SK-N-DZ (cell line): ENCODE results near the gene SELENOV. TPM values are rescaled to one million over a fixed set of nuclear protein-coding genes. Genes with fewer than 3 reads are reported as not detected.

ENCODE experiments used
- DNase-seq: peaks from one replicate; pipeline ENCODE4 v3.0.0-alpha.2; 2015; ENCODE audit warnings: low spot score
- polyA plus RNA-seq, 2 experiments: library from polyadenylated mRNA; depleted of rRNA; stranded (reverse); fragments of >200 nt; gene quantifications; 2 replicates each; pipeline ENCODE4 v1.2.3, GENCODE V29; 2014

The SELENOV gene
- 3.0 and 5.4 TPM in 2 replicates for polyA plus RNA-seq (2014; cell fraction: cytosol; rRNA removed)
- polyA plus RNA-seq (2014; cell fraction: nucleus; rRNA removed) = 5.0 and 9.1 TPM in 2 replicates

- peak; percentile 73 for DNase-seq
Measured at GRCh38 chr19:39514840-39515550, at the start of gene SELENOV. SELENOV (plus strand) TSS chr19:39515139; CDS start chr19:39515213, 74 bp downstream.

- no peak for DNase-seq
Measured at GRCh38 chr19:39465956-39466747, 48.8 kb upstream of the SELENOV start.

GRCh38 chr19:39467941-39468340, 47.0 kb upstream of the SELENOV start:
- no peak for DNase-seq

- no peak for DNase-seq
Measured at GRCh38 chr19:39469036-39469435, 45.9 kb upstream of the SELENOV start.

GRCh38 chr19:39469567-39469966, 45.4 kb upstream of the SELENOV start:
- DNase-seq = no peak

GRCh38 chr19:39470724-39471339, 44.1 kb upstream of the SELENOV start:
- no peak for DNase-seq

- DNase-seq = no peak
Measured at GRCh38 chr19:39471756-39472536, 43.0 kb upstream of the SELENOV start.

- no peak for DNase-seq
Measured at GRCh38 chr19:39472746-39473442, 42.0 kb upstream of the SELENOV start.

GRCh38 chr19:39473443-39473960, 41.4 kb upstream of the SELENOV start:
- DNase-seq = no peak

GRCh38 chr19:39474139-39474620, 40.8 kb upstream of the SELENOV start:
- peak; percentile 58 for DNase-seq

- no peak for DNase-seq
Measured at GRCh38 chr19:39475748-39476147, 39.2 kb upstream of the SELENOV start.

- peak; percentile 24 for DNase-seq
Measured at GRCh38 chr19:39479319-39479801, 35.6 kb upstream of the SELENOV start.

GRCh38 chr19:39479916-39480315, 35.0 kb upstream of the SELENOV start:
- DNase-seq = peak; percentile 18

GRCh38 chr19:39480337-39481228, 34.4 kb upstream of the SELENOV start, which contains the start of gene TIMM50:
TIMM50 (plus strand) TSS chr19:39480838; CDS start chr19:39480854, 16 bp downstream.
- DNase-seq = peak; percentile 97

- DNase-seq = no peak
Measured at GRCh38 chr19:39481229-39481545, 33.8 kb upstream of the SELENOV start.

GRCh38 chr19:39481676-39482075, 33.3 kb upstream of the SELENOV start:
- DNase-seq = no peak

- no peak for DNase-seq
Measured at GRCh38 chr19:39483141-39483540, 31.8 kb upstream of the SELENOV start.

- DNase-seq = no peak
Measured at GRCh38 chr19:39489756-39490155, 25.2 kb upstream of the SELENOV start.

GRCh38 chr19:39492225-39492624, 22.7 kb upstream of the SELENOV start:
- DNase-seq = no peak
